Measurements from ENCODE around the gene NUP160. TPM values are rescaled to one million over a fixed set of nuclear protein-coding genes. Genes with fewer than 3 reads are reported as not detected.

The NUP160 gene
- total and polyA plus RNA-seq, 2 of the 4 experiments (the other 2 are of a cell fraction), result 12.5 to 35.0 TPM

DNA sequence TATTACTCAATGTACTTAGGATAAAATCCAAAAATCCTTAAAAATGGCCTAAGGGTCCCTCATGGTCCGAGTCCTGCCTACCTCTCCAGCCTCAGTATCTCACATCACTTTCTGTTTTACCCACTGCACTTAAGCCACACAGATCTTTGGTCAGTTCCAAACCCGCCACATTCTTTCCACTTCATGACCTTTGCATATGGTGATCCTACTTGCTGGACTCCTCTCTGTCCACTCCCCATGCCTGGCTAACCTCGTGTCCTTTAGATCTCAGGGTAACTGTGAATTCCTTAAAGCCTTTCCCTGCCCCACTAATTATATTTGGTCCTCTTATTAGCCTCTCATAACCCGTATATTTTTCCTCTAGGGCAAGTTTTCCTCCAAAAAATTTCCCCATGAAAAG is 1.2 kb downstream of the NUP160 start:
- intact Hi-C loops (cut with micrococcal nuclease), result no loop called here
- TF ChIP-seq FOS (IDR thresholded peaks at IDR 0.05; ENCODE audit: low read depth, low read length) (no peak), CHD1 (IDR thresholded peaks at IDR 0.05; ENCODE audit: low read depth, low read length) (no peak), RFX5 (IDR thresholded peaks at IDR 0.05; ENCODE audit: low read depth, low read length) (no peak), CEBPB (IDR thresholded peaks at IDR 0.05; ENCODE audit: low read depth, low read length) (no peak), SMC3 (IDR thresholded peaks at IDR 0.05; ENCODE audit: low read depth, low read length) (no peak), RCOR1 (IDR thresholded peaks at IDR 0.05; ENCODE audit: insufficient replicate concordance, low read length) (no peak), MXI1 (IDR thresholded peaks at IDR 0.05; ENCODE audit: borderline replicate concordance, low read depth, low read length) (no peak), RAD21 (IDR thresholded peaks at IDR 0.05; ENCODE audit: low read length) (no peak), BHLHE40 (IDR thresholded peaks at IDR 0.05; ENCODE audit: low read depth, low read length) (no peak)
- TF ChIP-seq, protein P1, sequence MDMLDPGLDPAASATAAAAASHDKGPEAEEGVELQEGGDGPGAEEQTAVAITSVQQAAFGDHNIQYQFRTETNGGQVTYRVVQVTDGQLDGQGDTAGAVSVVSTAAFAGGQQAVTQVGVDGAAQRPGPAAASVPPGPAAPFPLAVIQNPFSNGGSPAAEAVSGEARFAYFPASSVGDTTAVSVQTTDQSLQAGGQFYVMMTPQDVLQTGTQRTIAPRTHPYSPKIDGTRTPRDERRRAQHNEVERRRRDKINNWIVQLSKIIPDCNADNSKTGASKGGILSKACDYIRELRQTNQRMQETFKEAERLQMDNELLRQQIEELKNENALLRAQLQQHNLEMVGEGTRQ (IDR thresholded peaks at IDR 0.05; ENCODE audit: low read depth, low read length), result no peak
- TF ChIP-seq, protein P2, sequence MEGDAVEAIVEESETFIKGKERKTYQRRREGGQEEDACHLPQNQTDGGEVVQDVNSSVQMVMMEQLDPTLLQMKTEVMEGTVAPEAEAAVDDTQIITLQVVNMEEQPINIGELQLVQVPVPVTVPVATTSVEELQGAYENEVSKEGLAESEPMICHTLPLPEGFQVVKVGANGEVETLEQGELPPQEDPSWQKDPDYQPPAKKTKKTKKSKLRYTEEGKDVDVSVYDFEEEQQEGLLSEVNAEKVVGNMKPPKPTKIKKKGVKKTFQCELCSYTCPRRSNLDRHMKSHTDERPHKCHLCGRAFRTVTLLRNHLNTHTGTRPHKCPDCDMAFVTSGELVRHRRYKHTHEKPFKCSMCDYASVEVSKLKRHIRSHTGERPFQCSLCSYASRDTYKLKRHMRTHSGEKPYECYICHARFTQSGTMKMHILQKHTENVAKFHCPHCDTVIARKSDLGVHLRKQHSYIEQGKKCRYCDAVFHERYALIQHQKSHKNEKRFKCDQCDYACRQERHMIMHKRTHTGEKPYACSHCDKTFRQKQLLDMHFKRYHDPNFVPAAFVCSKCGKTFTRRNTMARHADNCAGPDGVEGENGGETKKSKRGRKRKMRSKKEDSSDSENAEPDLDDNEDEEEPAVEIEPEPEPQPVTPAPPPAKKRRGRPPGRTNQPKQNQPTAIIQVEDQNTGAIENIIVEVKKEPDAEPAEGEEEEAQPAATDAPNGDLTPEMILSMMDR (conservative IDR thresholded peaks at IDR 0.05; ENCODE audit: low read depth, low read length), result no peak
- TF ChIP-seq, protein P3, sequence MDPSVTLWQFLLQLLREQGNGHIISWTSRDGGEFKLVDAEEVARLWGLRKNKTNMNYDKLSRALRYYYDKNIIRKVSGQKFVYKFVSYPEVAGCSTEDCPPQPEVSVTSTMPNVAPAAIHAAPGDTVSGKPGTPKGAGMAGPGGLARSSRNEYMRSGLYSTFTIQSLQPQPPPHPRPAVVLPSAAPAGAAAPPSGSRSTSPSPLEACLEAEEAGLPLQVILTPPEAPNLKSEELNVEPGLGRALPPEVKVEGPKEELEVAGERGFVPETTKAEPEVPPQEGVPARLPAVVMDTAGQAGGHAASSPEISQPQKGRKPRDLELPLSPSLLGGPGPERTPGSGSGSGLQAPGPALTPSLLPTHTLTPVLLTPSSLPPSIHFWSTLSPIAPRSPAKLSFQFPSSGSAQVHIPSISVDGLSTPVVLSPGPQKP (IDR thresholded peaks at IDR 0.05; ENCODE audit: borderline replicate concordance, low read depth, low read length), result no peak
- H3K36me3 ChIP-seq (ENCODE audit: control insufficient read depth, insufficient read depth, low read length), result peaks cover 18% of the 10 kb centered on the region
- no peak overlapping the region for H3K18ac ChIP-seq (ENCODE audit: low read depth, low read length)
- peak overlapping the region; percentile 87 for H3K4me2 ChIP-seq (ENCODE audit: low read depth, low read length)
- no peak overlapping the region for H2BK5ac ChIP-seq (ENCODE audit: low read depth, low read length, poor library complexity, severe bottlenecking)
- no peak overlapping the region for H4K91ac ChIP-seq (ENCODE audit: insufficient read depth, low read depth, low read length)
- DNase-seq (no peak), ATAC-seq (ENCODE audit: low read depth) (no peak)
- H4K20me1 ChIP-seq (ENCODE audit: insufficient read depth, low read length), result 0 out of 2 replicates have a peak, but pooled peaks cover 3% of the 10 kb centered on the region
- no peak overlapping the region for H3K14ac ChIP-seq (replicated peaks; ENCODE audit: low read depth, low read length)
- peak overlapping the region; percentile 28 to 89; a peak in 1 of 4 replicates for H4K8ac ChIP-seq (ENCODE audit: low read depth in 2 of 2, low read length in 2 of 2)
- peak overlapping the region; percentile 50; the same call in 1 of the 2 replicates for H2AK5ac ChIP-seq (ENCODE audit: low read depth, low read length)
- H3K23ac ChIP-seq (ENCODE audit: low read depth, low read length), result peak overlapping the region; percentile 71
- ChIA-PET POLR2A (ENCODE audit: unreplicated experiment) (interaction anchor here (0.6 kb wide), 1 partner anchor 13 kb away, joined by 3 read pairs; no protein-coding TSS in a partner anchor), CTCF (no interaction called here)
- no peak overlapping the region for H3K4ac ChIP-seq (ENCODE audit: low read depth, low read length)
- BruUV-seq (replicated peaks), result TSS peak; percentile 30
- no peak overlapping the region for H3K4me3 ChIP-seq (ENCODE audit: insufficient read depth, low read depth, low read length)
- peaks cover 29 to 67% of the 10 kb centered on the region in 2 experiments for H3K79me1 ChIP-seq (ENCODE audit: low read depth in 1 of 2, low read length in 2 of 2)
- in situ Hi-C loops (cut with MboI; ENCODE audit: low sequenced_read_pairs), result no loop called here
- H2BK20ac ChIP-seq (ENCODE audit: low read depth, low read length), result no peak overlapping the region
- H3K4me1 ChIP-seq (ENCODE audit: control insufficient read depth, insufficient read depth, low read length), result no peaks in the 10 kb centered on the region
- H3K9me1 ChIP-seq (ENCODE audit: insufficient read depth, low read length), result peaks cover 12% of the 10 kb centered on the region
- dilution Hi-C loops (cut with HindIII; ENCODE audit: low sequenced_read_pairs, unreplicated experiment), result no loop called here
- WGBS, 2 experiments (ENCODE audit: extremely low coverage in 2 of 2, insufficient read length in 1 of 2), result 74% methylated on average over 3 of the region's 4 CpGs; no CpG with 5 or more reads in 1 of the 2 experiments
- no peak overlapping the region; the same call in 1 of the 2 replicates for H3K56ac ChIP-seq (ENCODE audit: extremely low read depth, insufficient read depth, low read length)
- no peak overlapping the region for H4K5ac ChIP-seq (ENCODE audit: low read depth, low read length)
- H3K27ac ChIP-seq (ENCODE audit: insufficient read depth, low read length), result no peak overlapping the region
- peak overlapping the region; percentile 15 for H2AK9ac ChIP-seq (replicated peaks; ENCODE audit: low read depth, low read length, poor library complexity)
- H3K9me3 ChIP-seq (ENCODE audit: control insufficient read depth, insufficient read depth, low read length), result no peaks in the 10 kb centered on the region
- no peak overlapping the region for H3K9ac ChIP-seq (ENCODE audit: low read depth, low read length)
- no peak overlapping the region for H2BK120ac ChIP-seq (ENCODE audit: low read depth, low read length)
- no peaks in the 10 kb centered on the region for H3K27me3 ChIP-seq (ENCODE audit: control insufficient read depth, insufficient read depth, low read length)
- H2AFZ ChIP-seq (replicated peaks; ENCODE audit: low read length, poor library complexity), result no peak overlapping the region
- H2BK15ac ChIP-seq (ENCODE audit: low read depth, low read length), result no peak overlapping the region
